K562 (cell line): ENCODE data around the gene CHTF8. TPM values are rescaled to one million over a fixed set of nuclear protein-coding genes. Genes with fewer than 3 reads are reported as not detected.

Source experiments
- CBFB ChIP-seq: sonication (generic); formaldehyde crosslinking; IDR thresholded peaks from 2 replicates; pipeline ENCODE4 v1.4.0; 2020; ENCODE audit warnings: mild to moderate bottlenecking, missing genetic modification reagents
- GATAD2B ChIP-seq: fragments of 450-650 bp; IDR thresholded peaks from 2 replicates; pipeline ENCODE4 v1.6.1; 2017; ENCODE audit warnings: mild to moderate bottlenecking, borderline replicate concordance
- HDAC3 ChIP-seq: fragments of 450-650 bp; IDR thresholded peaks from 2 replicates; pipeline ENCODE4 v1.6.1; 2018; ENCODE audit warnings: borderline replicate concordance, mild to moderate bottlenecking, moderate library complexity; ENCODE audit not compliant: partially characterized antibody
- ILF3 ChIP-seq: fragments of 450-650 bp; IDR thresholded peaks from 2 replicates; pipeline ENCODE4 v1.6.1; 2018; ENCODE audit warnings: antibody characterized with exemption, mild to moderate bottlenecking, moderate library complexity, borderline replicate concordance
- KLF6 ChIP-seq: fragments of 250-450 bp; sonication (Bioruptor Pico); IDR thresholded peaks from 2 replicates; pipeline ENCODE4 v1.4.0; 2020; ENCODE audit warnings: mild to moderate bottlenecking, moderate library complexity, borderline replicate concordance
- SMAD2 ChIP-seq: fragments of 150-350 bp; IDR thresholded peaks from 2 replicates; pipeline ENCODE4 v1.6.1; 2014; ENCODE audit warnings: low read depth, mild to moderate bottlenecking, low read length
- SMARCA4 ChIP-seq: fragments of 450-650 bp; IDR thresholded peaks from 2 replicates; pipeline ENCODE4 v1.6.1; 2016
- XRCC5 ChIP-seq: fragments of 200-400 bp; formaldehyde crosslinking; IDR thresholded peaks from 2 replicates; pipeline ENCODE4 v1.6.1; 2017; ENCODE audit warnings: low read depth, mild to moderate bottlenecking, low read length
- ZKSCAN3 ChIP-seq: fragments of 250-450 bp; sonication (Bioruptor Pico); IDR thresholded peaks from 2 replicates; pipeline ENCODE4 v1.4.0; 2020
- ZNF695 ChIP-seq: fragments of 450-650 bp; formaldehyde crosslinking; IDR thresholded peaks from 2 replicates; pipeline ENCODE4 v1.4.0; 2020; ENCODE audit warnings: mild to moderate bottlenecking, moderate library complexity
- polyA plus RNA-seq, 8 experiments: library from polyadenylated mRNA; depleted of rRNA in 4 of 8; stranded (reverse) in 5 of 8; unstranded in 3 of 8; fragments of >200 nt; fragmentation: Nextera tagmentation in 2 of 8; fragmentation: Illumina TruSeq in 1 of 8; extraction: Ambion mirVana in 2 of 8; extraction: Trizol in 1 of 8; gene quantifications; 2 replicates each; pipeline versions ENCODE4 v1.2.1 to v1.2.3, GENCODE V29; 2011 to 2014; ENCODE audit warnings: inconsistent platforms in 1 of 8, missing spikeins in 1 of 8
- total RNA-seq, 7 experiments: library from RNA; depleted of rRNA in 6 of 7; stranded (reverse); fragments of >200 nt in 6 of 7; fragmentation: Illumina TruSeq in 2 of 7; extraction: Trizol in 2 of 7; gene quantifications; 2 replicates each; pipeline versions ENCODE4 v1.2.1 to v1.2.3, GENCODE V29; 2011 to 2021; ENCODE audit warnings: low replicate concordance in 1 of 7
- TF ChIP-seq, protein P1 (sequence below): IDR thresholded peaks from 2 replicates; pipeline ENCODE4 v1.6.1; 2011; ENCODE audit warnings: borderline replicate concordance, low read depth, mild to moderate bottlenecking, moderate library complexity, low read length; ENCODE audit not compliant: insufficient read depth, poor library complexity, severe bottlenecking
- TF ChIP-seq, protein P2 (sequence below), 3 experiments: IDR thresholded peaks in 2 of 3; conservative IDR thresholded peaks in 1 of 3; 2 replicates each; pipeline ENCODE4 v1.5.1; 2011 to 2012; ENCODE audit warnings: low read length in 3 of 3, mild to moderate bottlenecking in 3 of 3, control low read depth in 2 of 3, improper control_type of control experiment in 1 of 3, inconsistent platforms in 1 of 3, low read depth in 1 of 3, mixed read lengths in 1 of 3, moderate library complexity in 1 of 3; ENCODE audit not compliant: insufficient read depth in 2 of 3

Gene CHTF8
- total and polyA plus RNA-seq, 9 of the 15 experiments (the other 6 are each of a cell fraction or from before 2014, with no cell fraction given), result 20.2 to 199 (median 108) TPM

GRCh38 chr16:69083306-69083941 is 49.0 kb downstream of the CHTF8 start (continued):
- no peak for TF ChIP-seq ILF3
- no peak for TF ChIP-seq SMAD2
- no peak for TF ChIP-seq KLF6 (CRISPR knock-in tag)
- TF ChIP-seq HDAC3, result no peak
- no peak for TF ChIP-seq ZNF695 (CRISPR knock-in tag)
- no peak for TF ChIP-seq XRCC5
- TF ChIP-seq GATAD2B, result no peak
- TF ChIP-seq, protein P1, sequence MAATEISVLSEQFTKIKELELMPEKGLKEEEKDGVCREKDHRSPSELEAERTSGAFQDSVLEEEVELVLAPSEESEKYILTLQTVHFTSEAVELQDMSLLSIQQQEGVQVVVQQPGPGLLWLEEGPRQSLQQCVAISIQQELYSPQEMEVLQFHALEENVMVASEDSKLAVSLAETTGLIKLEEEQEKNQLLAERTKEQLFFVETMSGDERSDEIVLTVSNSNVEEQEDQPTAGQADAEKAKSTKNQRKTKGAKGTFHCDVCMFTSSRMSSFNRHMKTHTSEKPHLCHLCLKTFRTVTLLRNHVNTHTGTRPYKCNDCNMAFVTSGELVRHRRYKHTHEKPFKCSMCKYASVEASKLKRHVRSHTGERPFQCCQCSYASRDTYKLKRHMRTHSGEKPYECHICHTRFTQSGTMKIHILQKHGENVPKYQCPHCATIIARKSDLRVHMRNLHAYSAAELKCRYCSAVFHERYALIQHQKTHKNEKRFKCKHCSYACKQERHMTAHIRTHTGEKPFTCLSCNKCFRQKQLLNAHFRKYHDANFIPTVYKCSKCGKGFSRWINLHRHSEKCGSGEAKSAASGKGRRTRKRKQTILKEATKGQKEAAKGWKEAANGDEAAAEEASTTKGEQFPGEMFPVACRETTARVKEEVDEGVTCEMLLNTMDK, result peak; percentile 3
- TF ChIP-seq, protein P2, sequence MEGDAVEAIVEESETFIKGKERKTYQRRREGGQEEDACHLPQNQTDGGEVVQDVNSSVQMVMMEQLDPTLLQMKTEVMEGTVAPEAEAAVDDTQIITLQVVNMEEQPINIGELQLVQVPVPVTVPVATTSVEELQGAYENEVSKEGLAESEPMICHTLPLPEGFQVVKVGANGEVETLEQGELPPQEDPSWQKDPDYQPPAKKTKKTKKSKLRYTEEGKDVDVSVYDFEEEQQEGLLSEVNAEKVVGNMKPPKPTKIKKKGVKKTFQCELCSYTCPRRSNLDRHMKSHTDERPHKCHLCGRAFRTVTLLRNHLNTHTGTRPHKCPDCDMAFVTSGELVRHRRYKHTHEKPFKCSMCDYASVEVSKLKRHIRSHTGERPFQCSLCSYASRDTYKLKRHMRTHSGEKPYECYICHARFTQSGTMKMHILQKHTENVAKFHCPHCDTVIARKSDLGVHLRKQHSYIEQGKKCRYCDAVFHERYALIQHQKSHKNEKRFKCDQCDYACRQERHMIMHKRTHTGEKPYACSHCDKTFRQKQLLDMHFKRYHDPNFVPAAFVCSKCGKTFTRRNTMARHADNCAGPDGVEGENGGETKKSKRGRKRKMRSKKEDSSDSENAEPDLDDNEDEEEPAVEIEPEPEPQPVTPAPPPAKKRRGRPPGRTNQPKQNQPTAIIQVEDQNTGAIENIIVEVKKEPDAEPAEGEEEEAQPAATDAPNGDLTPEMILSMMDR (IDR thresholded peaks at IDR 0.05 in 2 of 3, conservative IDR thresholded peaks at IDR 0.05 in 1 of 3; ENCODE audit: insufficient read depth in 2 of 3, low read depth in 1 of 3, low read length in 3 of 3), result peak; percentile 32 to 48 (median 40); a peak in 4 of 6 replicates
- TF ChIP-seq CBFB (CRISPR knock-in tag), result no peak
- no peak for TF ChIP-seq ZKSCAN3 (CRISPR knock-in tag)
- TF ChIP-seq SMARCA4, result no peak
- TF ChIP-seq, all 486 proteins: peak for 3
